Activated CD4-positive, CD25-positive, alpha-beta regulatory T cell treated with anti-CD3 and anti-CD28 coated beads, Interleukin-2, amount 50 U/mL, for 72 hours (primary cell): Measurements from ENCODE around the gene IRF8.
"Not testable (repeated sequence)": the region's sequence is repeated elsewhere in the genome, so short reads cannot be mapped to it uniquely, and the experiment has no call there.

Experiments used
- DNase-seq: peaks from one replicate; pipeline ENCODE4 v3.0.0; 2021

Gene IRF8

DNA sequence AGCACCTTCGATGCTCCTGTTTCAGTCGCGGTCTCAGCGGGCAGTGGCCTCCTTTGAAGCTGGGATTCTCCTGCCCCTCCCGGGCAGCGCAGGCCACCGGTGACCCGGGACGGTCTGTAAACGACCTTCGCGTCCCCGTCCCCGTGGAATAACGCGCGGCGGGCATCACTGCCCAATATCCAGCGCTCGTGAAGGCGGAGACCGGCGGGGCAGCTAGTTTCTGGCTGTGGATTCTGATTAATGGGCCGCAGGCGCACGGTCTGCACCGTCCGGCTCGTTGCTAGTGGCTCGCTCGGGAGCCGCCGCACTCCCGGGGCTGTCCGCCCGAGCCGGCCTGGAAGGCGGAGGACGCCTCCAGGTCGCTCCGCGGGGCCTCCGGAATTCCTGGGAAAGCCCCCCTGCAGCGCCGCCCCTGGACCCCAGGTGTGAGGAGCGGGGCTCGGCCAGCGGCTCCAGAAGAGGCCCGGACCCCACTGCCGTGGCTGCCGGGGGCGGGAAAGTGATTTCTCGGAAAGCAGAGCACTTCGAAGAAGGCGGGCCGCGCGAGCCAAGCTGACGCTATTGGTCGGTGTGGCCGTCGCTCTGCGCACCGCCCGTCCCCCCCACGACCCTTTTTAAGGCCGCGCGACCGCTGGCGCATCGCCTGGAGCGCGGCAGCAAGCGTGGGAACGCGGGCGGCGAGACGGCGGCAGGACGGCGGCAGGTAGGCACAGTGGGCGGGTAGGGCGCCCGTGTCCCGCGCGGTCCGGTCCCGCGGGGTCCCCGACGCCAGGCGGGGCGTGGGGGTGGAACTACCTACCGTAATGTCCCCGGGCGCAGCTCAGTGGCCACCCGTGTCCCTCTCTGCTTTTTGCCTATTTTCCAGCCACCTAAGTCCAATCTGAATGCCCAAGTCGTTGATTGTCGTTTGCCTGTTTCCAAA is at the start of gene IRF8:
Gene IRF8, plus strand, starts transcription at position 642 of the 922 bp plus-strand sequence. CDS start 3,854 bp downstream, outside the sequence.
- DNase-seq: peak; percentile 72

GRCh38 chr16:85849388-85849787 is 49.6 kb upstream of the IRF8 start:
- no peak for DNase-seq

GRCh38 chr16:85850344-85850880 is 48.5 kb upstream of the IRF8 start:
- DNase-seq: no peak

GRCh38 chr16:85851034-85851785 is 47.8 kb upstream of the IRF8 start:
- DNase-seq: no peak

GRCh38 chr16:85853547-85854545 is 45.1 kb upstream of the IRF8 start:
- DNase-seq: no peak

DNA sequence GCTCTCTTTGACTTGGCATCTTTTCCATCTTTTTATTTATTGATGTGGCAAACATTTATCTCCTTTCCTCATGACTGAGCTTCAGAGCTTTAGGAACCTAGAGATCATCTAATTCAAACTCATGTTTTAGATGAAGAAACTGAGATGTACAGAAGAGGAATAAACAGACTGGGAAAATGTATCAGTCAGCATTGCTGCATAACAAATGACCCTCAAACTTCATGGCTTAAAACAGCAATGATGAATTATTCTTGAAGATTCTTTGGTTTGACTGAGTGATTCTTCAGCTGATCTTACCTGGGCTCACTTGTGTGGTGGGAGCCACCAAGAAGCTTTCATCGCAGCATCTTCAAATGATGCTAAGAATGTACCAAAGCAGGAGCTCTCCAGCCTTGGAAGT is 44.0 kb upstream of the IRF8 start:
- no peak for DNase-seq

DNA sequence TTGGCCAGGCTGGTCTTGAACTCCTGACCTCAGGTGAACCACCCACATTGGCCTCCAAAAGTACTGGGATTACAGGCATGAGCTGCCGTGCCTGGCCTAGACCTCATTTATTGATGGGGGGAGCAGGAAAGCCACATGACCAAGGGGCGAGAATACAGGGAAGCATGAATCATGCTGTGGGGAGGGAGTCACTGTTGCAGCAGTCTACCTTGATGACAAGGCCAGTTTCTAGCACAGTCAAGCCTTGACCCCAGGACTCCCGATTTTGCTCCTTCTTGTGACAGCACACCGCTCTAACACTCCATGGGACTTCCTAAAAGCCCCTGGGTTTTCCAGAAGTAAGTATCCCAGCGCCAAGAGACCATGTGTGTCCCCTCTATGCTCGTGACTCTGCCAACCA is 42.9 kb upstream of the IRF8 start:
- no peak for DNase-seq

- DNase-seq: no peak
Observed at GRCh38 chr16:85856585-85856984, 42.4 kb upstream of the IRF8 start.

GRCh38 chr16:85857406-85857805 is 41.6 kb upstream of the IRF8 start:
- DNase-seq: no peak

GRCh38 chr16:85858571-85858970 is 40.4 kb upstream of the IRF8 start:
- DNase-seq: not testable (repeated sequence)

GRCh38 chr16:85858984-85859817 is 39.8 kb upstream of the IRF8 start:
- DNase-seq: no peak

GRCh38 chr16:85859818-85860125 is 39.2 kb upstream of the IRF8 start:
- no peak for DNase-seq

GRCh38 chr16:85860413-85861094 is 38.4 kb upstream of the IRF8 start:
- DNase-seq: no peak

- no peak for DNase-seq
Observed at GRCh38 chr16:85861095-85861825, 37.7 kb upstream of the IRF8 start.

DNA sequence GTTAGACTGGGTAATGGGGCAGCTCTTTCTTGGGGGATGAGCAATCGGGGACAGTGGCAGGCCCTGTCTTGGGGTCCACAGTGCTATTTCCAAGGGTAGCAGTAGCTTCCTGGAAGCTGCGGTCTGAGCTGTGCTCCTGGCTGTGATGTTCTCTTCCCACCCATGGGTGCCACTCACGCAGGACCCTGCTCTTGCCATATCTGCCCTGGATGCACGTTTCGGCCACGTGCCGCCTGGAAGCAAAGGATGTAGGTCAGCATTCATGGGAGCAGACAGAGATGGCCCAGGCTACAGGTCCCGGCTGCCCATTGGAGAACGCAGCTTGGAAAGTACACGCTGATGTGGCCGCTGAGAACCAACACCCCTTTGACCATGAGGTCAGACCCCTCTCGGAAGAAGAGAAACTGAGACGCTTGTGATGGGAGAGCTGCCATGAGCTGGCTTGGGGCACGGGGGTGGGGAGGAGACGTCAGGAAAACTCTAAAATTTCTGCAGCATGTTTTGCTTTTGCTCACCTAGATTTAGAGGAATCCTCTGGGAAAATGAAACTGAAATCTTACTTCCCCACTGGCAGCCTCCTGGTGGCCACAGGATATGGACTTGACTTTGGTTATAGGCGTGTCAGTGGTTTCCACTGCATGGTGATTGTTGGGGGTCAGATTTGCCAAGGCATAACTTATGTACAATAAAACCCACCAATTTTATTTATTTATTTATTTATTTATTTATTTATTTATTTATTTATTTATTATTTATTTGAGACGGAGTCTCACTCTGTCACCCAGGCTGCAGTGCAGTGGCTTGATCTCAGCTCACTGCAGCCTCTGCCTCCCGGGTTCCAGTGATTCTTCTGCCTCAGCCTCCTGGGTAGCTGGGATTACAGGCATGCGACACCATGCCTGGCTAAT is 36.2 kb upstream of the IRF8 start:
- DNase-seq: no peak

DNA sequence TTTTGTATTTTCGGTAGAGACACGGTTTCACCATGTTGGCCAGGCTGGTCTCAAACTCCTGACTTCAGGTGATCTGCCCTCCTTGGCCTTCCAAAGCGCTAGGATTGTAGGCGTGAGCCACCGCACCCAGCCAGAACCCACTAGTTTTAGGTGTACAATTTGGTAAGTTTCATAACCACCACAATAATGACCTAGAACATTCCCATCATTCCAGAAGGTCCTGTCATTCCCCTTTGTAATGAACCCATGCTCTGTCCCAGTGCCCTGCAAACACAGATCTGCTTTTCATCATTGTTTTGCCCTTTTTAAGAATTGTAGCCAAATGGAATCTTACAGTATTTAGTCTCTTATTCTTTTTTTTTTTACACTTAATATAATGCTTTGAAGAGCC is 35.6 kb upstream of the IRF8 start:
- DNase-seq: no peak

GRCh38 chr16:85864965-85865364 is 34.0 kb upstream of the IRF8 start:
- no peak for DNase-seq

- DNase-seq: no peak
Observed at GRCh38 chr16:85867189-85867588, 31.8 kb upstream of the IRF8 start.

DNA sequence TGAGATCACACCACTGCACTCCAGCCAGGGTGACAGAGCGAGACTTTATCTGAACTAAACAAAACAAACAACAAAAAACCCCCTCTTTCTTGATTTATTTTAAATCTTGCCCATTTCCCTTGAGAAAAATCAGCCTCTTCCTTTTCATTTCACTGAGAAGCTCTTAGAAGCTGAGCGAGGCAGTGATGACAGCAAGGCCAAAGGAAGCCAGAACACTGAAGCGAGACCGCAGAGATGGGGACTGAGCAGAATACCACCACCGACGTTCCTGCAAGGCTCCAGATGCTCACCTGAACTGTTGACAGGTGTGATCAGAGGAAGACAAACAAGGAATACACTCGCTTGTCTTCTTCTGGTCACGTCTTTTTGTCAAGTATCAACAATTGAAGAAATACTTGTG is 30.5 kb upstream of the IRF8 start:
- no peak for DNase-seq
